Stomach (tissue), 9 donors: ENCODE measurements around the gene RCL1. TPM values are rescaled to one million over a fixed set of nuclear protein-coding genes. Genes with fewer than 3 reads are reported as not detected.

Experiments
- DNase-seq, 2 donors: peaks; one replicate each; pipeline versions ENCODE4 v3.0.0 to v3.0.0-alpha.2; 2013 to 2019
- H3K27ac ChIP-seq, 5 donors: fragments of 200-600 bp in 4 of 5; sonication (generic) in 4 of 5; one replicate each; pipeline ENCODE4 v1.5.1; 2013 to 2019; ENCODE audit warnings: mild to moderate bottlenecking in 1 of 5, moderate library complexity in 1 of 5
- H3K27me3 ChIP-seq, 3 donors: fragments of 200-600 bp; sonication (generic); one replicate each; pipeline ENCODE4 v1.5.1; 2017 to 2019; ENCODE audit warnings: mixed run types in 1 of 3
- H3K36me3 ChIP-seq, 4 donors: fragments of 200-600 bp; sonication (generic); 1 replicate in 3 of 4; 2 replicates in 1 of 4; pipeline ENCODE4 v1.5.1; 2016 to 2019
- H3K4me1 ChIP-seq, 4 donors: fragments of 200-600 bp; sonication (generic); one replicate each; pipeline ENCODE4 v1.5.1; 2016 to 2019
- H3K4me3 ChIP-seq, 4 donors: fragments of 200-600 bp; sonication (generic) in 3 of 4; one replicate each; pipeline ENCODE4 v1.5.1; 2016 to 2019; ENCODE audit warnings: mild to moderate bottlenecking in 1 of 4
- H3K9me3 ChIP-seq, 4 donors: fragments of 200-600 bp; sonication (generic); one replicate each; pipeline ENCODE4 v1.5.1; 2016 to 2019
- CTCF ChIP-seq, 7 experiments: fragments of 450-650 bp in 4 of 7; fragments of 200-600 bp in 3 of 7; sonication (generic) in 3 of 7; IDR thresholded peaks; one replicate each; pipeline ENCODE4 v1.5.1; 2016 to 2019; ENCODE audit warnings: antibody characterized with exemption in 7 of 7, control low read depth in 2 of 7, mild to moderate bottlenecking in 1 of 7
- EP300 ChIP-seq: sonication (generic); formaldehyde crosslinking; IDR thresholded peaks from one replicate; pipeline ENCODE4 v1.6.1; 2017; ENCODE audit warnings: antibody characterized with exemption
- POLR2A ChIP-seq, 4 donors: fragments of 450-650 bp; IDR thresholded peaks; one replicate each; pipeline ENCODE4 v1.6.1; 2016; ENCODE audit warnings: antibody characterized with exemption in 4 of 4, control low read depth in 2 of 4, mild to moderate bottlenecking in 1 of 4, moderate library complexity in 1 of 4
- POLR2AphosphoS5 ChIP-seq, 3 donors: sonication (generic); formaldehyde crosslinking; IDR thresholded peaks; one replicate each; pipeline ENCODE4 v1.6.1; 2016; ENCODE audit warnings: antibody characterized with exemption in 3 of 3
- WGBS, 5 donors: extraction: QIAGEN DNeasy Blood & Tissue Kit in 3 of 5; methylation state at CpG; one replicate each; pipeline versions ENCODE4 v1.1.5 to v1.1.7; 2013 to 2018; 5-methylcytosine and 5-hydroxymethylcytosine counted together
- intact Hi-C: fragments of 100-400 bp; cut with DNase I; formaldehyde crosslinking; loops from one replicate; pipeline ENCODE4 v1.15.1; 2023; ENCODE audit warnings: low total_unique reads
- polyA plus RNA-seq, 3 donors: library from polyadenylated mRNA; stranded (reverse); fragments of 200-250 nt; gene quantifications; one replicate each; pipeline ENCODE4 v1.2.3, GENCODE V29; 2013
- total RNA-seq, 5 donors: library from RNA; depleted of rRNA; stranded (reverse); fragments of >200 nt; gene quantifications; one replicate each; pipeline versions ENCODE4 v1.1.0 to v1.2.3, GENCODE V29; 2014 to 2016
- donor health status: healthy with polysubstance abuse.
- donor health status: Bipolar disorder and iron deficiency.
- donor health status: healthy.

The RCL1 gene
- total and polyA plus RNA-seq, 8 donors, result 11.7 to 38.7 (median 14.5) TPM

DNA sequence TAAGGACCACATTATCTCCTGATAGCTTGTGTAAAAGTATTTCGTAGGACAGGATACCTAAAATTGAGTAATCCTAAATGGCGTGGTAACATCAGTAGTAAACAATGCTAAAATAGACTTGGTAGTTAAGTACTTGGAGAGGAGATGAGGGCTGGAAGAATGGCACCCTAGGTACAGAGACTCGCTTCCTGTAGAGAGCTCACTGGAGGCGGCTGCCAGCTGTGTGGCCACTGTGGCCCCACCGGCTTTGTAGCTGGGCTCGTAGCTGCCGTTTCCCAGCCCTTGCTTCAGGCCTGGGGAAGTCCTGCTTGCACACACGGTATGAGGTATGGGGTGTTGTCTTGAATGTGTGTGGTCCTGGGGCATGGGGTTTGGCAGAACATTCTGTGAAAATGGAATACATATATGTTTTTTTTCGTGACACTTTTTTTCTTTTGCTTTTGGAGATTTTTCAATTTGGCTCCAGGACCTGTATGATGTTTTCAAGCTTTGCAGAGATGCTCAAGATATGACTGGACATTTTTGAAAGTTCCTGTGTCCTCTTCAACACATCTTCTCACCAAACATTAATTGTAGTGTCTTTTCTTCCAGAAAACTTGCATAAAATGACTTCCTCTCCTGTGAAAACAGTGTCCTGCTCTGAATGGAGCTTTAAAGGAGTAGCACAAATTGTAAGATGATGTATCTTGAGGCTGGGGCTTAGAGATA, 58.0 kb downstream of the RCL1 start:
- Histone ChIP-seq H3K4me3 (no peak overlapping the region), H3K27ac (peak overlapping the region in 2 of 5 donors; percentile 9 to 25), H3K36me3 (peaks cover 0 to 92% (median 70%) of the 10 kb centered on the region in 4 donors), H3K9me3 (no peaks in the 10 kb centered on the region), H3K27me3 (no peaks in the 10 kb centered on the region), H3K4me1 (no peaks in the 10 kb centered on the region)
- WGBS, 5 donors, result 76 to 92% (median 84%) methylated on average over 9 of the region's 9 CpGs
- DNase-seq, result no peak
- intact Hi-C loops, result no loop called here
- TF ChIP-seq EP300 (no peak), CTCF (IDR thresholded peaks at IDR 0.05) (no peak), POLR2A (IDR thresholded peaks at IDR 0.05) (no peak), POLR2AphosphoS5 (IDR thresholded peaks at IDR 0.05) (no peak)

- TF ChIP-seq EP300 (no peak), POLR2A (IDR thresholded peaks at IDR 0.05) (no peak), CTCF (IDR thresholded peaks at IDR 0.05) (no peak), POLR2AphosphoS5 (IDR thresholded peaks at IDR 0.05) (no peak)
- Histone ChIP-seq H3K36me3 (peaks cover 0 to 90% (median 63%) of the 10 kb centered on the region in 4 donors), H3K9me3 (no peaks in the 10 kb centered on the region), H3K27ac (no peak overlapping the region), H3K4me1 (no peaks in the 10 kb centered on the region), H3K4me3 (no peak overlapping the region), H3K27me3 (no peaks in the 10 kb centered on the region)
- WGBS, 5 donors, result 86 to 93% (median 87%) methylated on average over 6 of the region's 6 CpGs
- intact Hi-C loops, result no loop called here
- peak in 1 of 2 donors; percentile 21 for DNase-seq
These were observed 59.7 kb downstream of the RCL1 start for GRCh38 chr9:4852419-4852818.

GRCh38 chr9:4854265-4854590, 61.5 kb downstream of the RCL1 start:
- Histone ChIP-seq H3K36me3 (peaks cover 4 to 86% (median 65%) of the 10 kb centered on the region in 4 donors), H3K4me1 (no peaks in the 10 kb centered on the region), H3K27ac (no peak overlapping the region), H3K9me3 (no peaks in the 10 kb centered on the region), H3K4me3 (no peak overlapping the region), H3K27me3 (no peaks in the 10 kb centered on the region)
- TF ChIP-seq EP300 (no peak), POLR2A (IDR thresholded peaks at IDR 0.05) (no peak), POLR2AphosphoS5 (IDR thresholded peaks at IDR 0.05) (no peak), CTCF (IDR thresholded peaks at IDR 0.05) (no peak)
- intact Hi-C loops, result no loop called here
- 93 to 100% (median 96%) methylated on average over 1 of the region's 1 CpG for WGBS, 5 donors
- no peak for DNase-seq

DNA sequence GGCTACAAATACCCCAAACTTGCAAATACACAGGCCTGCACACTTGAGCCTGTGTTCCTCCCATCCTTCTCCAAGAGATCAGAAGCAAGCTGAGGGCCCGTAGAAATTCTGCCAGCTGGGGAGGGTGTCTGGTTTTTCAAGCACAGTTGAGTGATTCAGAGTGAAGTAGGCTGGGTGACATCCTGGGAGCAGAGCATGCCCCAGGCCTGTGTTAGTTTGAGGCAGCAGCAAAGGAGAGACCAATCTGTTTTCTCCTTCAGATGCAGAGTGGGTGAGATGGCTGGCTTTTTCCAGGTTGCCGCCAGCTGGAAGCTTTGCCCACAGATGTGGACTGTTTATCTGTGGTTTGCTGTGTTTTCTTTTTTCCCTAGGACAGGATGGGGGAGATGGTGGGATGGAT, 63.1 kb downstream of the RCL1 start:
- no peaks in the 10 kb centered on the region for H3K9me3 ChIP-seq
- TF ChIP-seq EP300 (no peak), POLR2A (IDR thresholded peaks at IDR 0.05) (no peak), CTCF (IDR thresholded peaks at IDR 0.05) (no peak), POLR2AphosphoS5 (IDR thresholded peaks at IDR 0.05) (no peak)
- DNase-seq, result peak in 1 of 2 donors; percentile 28
- no peaks in the 10 kb centered on the region for H3K27me3 ChIP-seq
- peaks cover 9 to 84% (median 65%) of the 10 kb centered on the region in 4 donors for H3K36me3 ChIP-seq
- no peaks in the 10 kb centered on the region for H3K4me1 ChIP-seq
- intact Hi-C loops, result no loop called here
- no peak overlapping the region for H3K4me3 ChIP-seq
- peak overlapping the region in 1 of 5 donors; percentile 6 for H3K27ac ChIP-seq
- WGBS, 5 donors, result 70 to 89% (median 83%) methylated on average over 2 of the region's 2 CpGs
